ENCODE data around the gene PRPF40A.
"Not testable (repeated sequence)": the region's sequence is repeated elsewhere in the genome, so short reads cannot be mapped to it uniquely, and the experiment has no call there.

PRPF40A gene

GRCh38 chr2:152717228-152718075 lies at the start of gene PRPF40A:
TSS of gene PRPF40A (minus strand) at chr2:152717461. CDS start at chr2:152717439, 22 bp downstream.
- peak; percentile 99 for DNase-seq

GRCh38 chr2:152766928-152767327 lies 49.7 kb upstream of the PRPF40A start:
- DNase-seq: no peak

GRCh38 chr2:152763651-152764050 lies 46.4 kb upstream of the PRPF40A start:
- DNase-seq: no peak

- not testable (repeated sequence) for DNase-seq
Observed at GRCh38 chr2:152763208-152763607, 45.9 kb upstream of the PRPF40A start.

- no peak for DNase-seq
Observed at GRCh38 chr2:152762202-152762601, 44.9 kb upstream of the PRPF40A start.

GRCh38 chr2:152761214-152761613 lies 44.0 kb upstream of the PRPF40A start:
- no peak for DNase-seq

GRCh38 chr2:152759290-152760072 lies 42.2 kb upstream of the PRPF40A start:
- no peak for DNase-seq

- DNase-seq: no peak
Observed at GRCh38 chr2:152755029-152755428, 37.8 kb upstream of the PRPF40A start.

GRCh38 chr2:152747751-152748150 lies 30.5 kb upstream of the PRPF40A start:
- not testable (repeated sequence) for DNase-seq

- no peak for DNase-seq
Observed at GRCh38 chr2:152743002-152743401, 25.7 kb upstream of the PRPF40A start.

GRCh38 chr2:152740743-152741328 lies 23.6 kb upstream of the PRPF40A start:
- DNase-seq: no peak

- not testable (repeated sequence) for DNase-seq
Observed at GRCh38 chr2:152739705-152740104, 22.4 kb upstream of the PRPF40A start.

- DNase-seq: no peak
Observed at GRCh38 chr2:152738438-152738837, 21.2 kb upstream of the PRPF40A start.

GRCh38 chr2:152737509-152737908 lies 20.2 kb upstream of the PRPF40A start:
- not testable (repeated sequence) for DNase-seq

- no peak for DNase-seq
Observed at GRCh38 chr2:152730591-152731333, 13.5 kb upstream of the PRPF40A start.

GRCh38 chr2:152729844-152730243 lies 12.6 kb upstream of the PRPF40A start:
- no peak for DNase-seq

- no peak for DNase-seq
Observed at GRCh38 chr2:152723918-152724317, 6.7 kb upstream of the PRPF40A start.

GRCh38 chr2:152722639-152723038 lies 5.4 kb upstream of the PRPF40A start:
- DNase-seq: not testable (repeated sequence)

GRCh38 chr2:152720794-152721193 lies 3.5 kb upstream of the PRPF40A start:
- no peak for DNase-seq

GRCh38 chr2:152718909-152719645 lies 1.8 kb upstream of the PRPF40A start:
- peak; percentile 59 for DNase-seq

GRCh38 chr2:152718076-152718908 lies 1.0 kb upstream of the PRPF40A start, which contains the start of gene ARL6IP6:
TSS of gene ARL6IP6 (plus strand) at chr2:152718620. CDS start at chr2:152718625, 5 bp downstream.
- peak; percentile 96 for DNase-seq
